GM20431 (cell line): ENCODE measurements around the gene PLXDC2.

ENCODE experiments used
- in situ Hi-C: fragments of 300-500 bp; cut with MseI, MboI; formaldehyde crosslinking; loops from one replicate; pipeline ENCODE4 v1.15.0; 2020; ENCODE audit warnings: low sequenced_read_pairs; ENCODE audit not compliant: unreplicated experiment

Gene PLXDC2

GRCh38 chr10:19931894-19932590, 115.8 kb downstream of the PLXDC2 start:
- in situ Hi-C loops = no loop called here

GRCh38 chr10:19932806-19933371, 116.7 kb downstream of the PLXDC2 start:
- in situ Hi-C loops = no loop called here

GRCh38 chr10:19933772-19934171, 117.5 kb downstream of the PLXDC2 start:
- in situ Hi-C loops = no loop called here

- in situ Hi-C loops = no loop called here
These were observed 118.9 kb downstream of the PLXDC2 start for GRCh38 chr10:19935176-19935575.

GRCh38 chr10:19936289-19936688, 120.1 kb downstream of the PLXDC2 start:
- in situ Hi-C loops = no loop called here

- in situ Hi-C loops = no loop called here
These were observed 121.8 kb downstream of the PLXDC2 start for GRCh38 chr10:19937989-19938388.

GRCh38 chr10:19941206-19941880, 125.1 kb downstream of the PLXDC2 start:
- in situ Hi-C loops = no loop called here

- in situ Hi-C loops = no loop called here
These were observed 128.9 kb downstream of the PLXDC2 start for GRCh38 chr10:19944911-19945663.

GRCh38 chr10:19946245-19946644, 130.0 kb downstream of the PLXDC2 start:
- in situ Hi-C loops = no loop called here

GRCh38 chr10:19946791-19947190, 130.6 kb downstream of the PLXDC2 start:
- in situ Hi-C loops = no loop called here

GRCh38 chr10:19947215-19947614, 131.0 kb downstream of the PLXDC2 start:
- in situ Hi-C loops = no loop called here

- in situ Hi-C loops = no loop called here
These were observed 131.4 kb downstream of the PLXDC2 start for GRCh38 chr10:19947656-19948055.

GRCh38 chr10:19952224-19953010, 136.2 kb downstream of the PLXDC2 start:
- in situ Hi-C loops = no loop called here

GRCh38 chr10:19954601-19955000, 138.4 kb downstream of the PLXDC2 start:
- in situ Hi-C loops = no loop called here

GRCh38 chr10:19956516-19957032, 140.3 kb downstream of the PLXDC2 start:
- in situ Hi-C loops = no loop called here

GRCh38 chr10:19958787-19959186, 142.6 kb downstream of the PLXDC2 start:
- in situ Hi-C loops = no loop called here

GRCh38 chr10:19961076-19962053, 145.1 kb downstream of the PLXDC2 start:
- in situ Hi-C loops = no loop called here

GRCh38 chr10:19964625-19965024, 148.4 kb downstream of the PLXDC2 start:
- in situ Hi-C loops = no loop called here

- in situ Hi-C loops = no loop called here
These were observed 150.5 kb downstream of the PLXDC2 start for GRCh38 chr10:19966751-19967150.
